ENCODE measurements around the gene VAMP5.

DNA sequence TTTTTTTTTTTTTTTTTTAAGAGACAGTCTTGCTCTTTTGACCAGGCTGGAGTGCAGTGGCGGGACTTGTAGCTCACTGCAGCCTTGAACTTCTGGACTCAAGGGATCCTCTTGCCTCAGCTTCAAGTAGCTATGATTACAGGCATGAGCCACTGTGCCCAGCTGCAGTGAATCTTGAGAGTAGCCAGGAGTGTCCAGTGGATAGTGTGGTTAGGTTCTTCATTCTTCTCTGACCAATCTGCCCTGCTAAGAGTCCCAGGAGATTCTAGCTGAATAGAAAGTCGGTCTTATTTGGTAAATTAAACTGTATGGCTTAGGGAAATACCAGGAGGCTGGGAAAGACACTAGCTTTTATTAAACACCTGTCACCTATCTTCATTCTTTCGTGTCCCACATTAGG is 47.1 kb downstream of the VAMP5 start:
- TF ChIP-seq, protein P1, sequence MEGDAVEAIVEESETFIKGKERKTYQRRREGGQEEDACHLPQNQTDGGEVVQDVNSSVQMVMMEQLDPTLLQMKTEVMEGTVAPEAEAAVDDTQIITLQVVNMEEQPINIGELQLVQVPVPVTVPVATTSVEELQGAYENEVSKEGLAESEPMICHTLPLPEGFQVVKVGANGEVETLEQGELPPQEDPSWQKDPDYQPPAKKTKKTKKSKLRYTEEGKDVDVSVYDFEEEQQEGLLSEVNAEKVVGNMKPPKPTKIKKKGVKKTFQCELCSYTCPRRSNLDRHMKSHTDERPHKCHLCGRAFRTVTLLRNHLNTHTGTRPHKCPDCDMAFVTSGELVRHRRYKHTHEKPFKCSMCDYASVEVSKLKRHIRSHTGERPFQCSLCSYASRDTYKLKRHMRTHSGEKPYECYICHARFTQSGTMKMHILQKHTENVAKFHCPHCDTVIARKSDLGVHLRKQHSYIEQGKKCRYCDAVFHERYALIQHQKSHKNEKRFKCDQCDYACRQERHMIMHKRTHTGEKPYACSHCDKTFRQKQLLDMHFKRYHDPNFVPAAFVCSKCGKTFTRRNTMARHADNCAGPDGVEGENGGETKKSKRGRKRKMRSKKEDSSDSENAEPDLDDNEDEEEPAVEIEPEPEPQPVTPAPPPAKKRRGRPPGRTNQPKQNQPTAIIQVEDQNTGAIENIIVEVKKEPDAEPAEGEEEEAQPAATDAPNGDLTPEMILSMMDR (IDR thresholded peaks at IDR 0.05 in 8 of 11, conservative IDR thresholded peaks at IDR 0.05 in 3 of 11): no peak
- no peak for TF ChIP-seq POLR2A (IDR thresholded peaks at IDR 0.05)

Data from spleen (tissue), 7 donors.